Measurements from ENCODE around the gene MS4A13. TPM values are rescaled to one million over a fixed set of nuclear protein-coding genes. Genes with fewer than 3 reads are reported as not detected.

MS4A13 gene
- total RNA-seq, 1 experiment from 2014 or later = not detected

DNA sequence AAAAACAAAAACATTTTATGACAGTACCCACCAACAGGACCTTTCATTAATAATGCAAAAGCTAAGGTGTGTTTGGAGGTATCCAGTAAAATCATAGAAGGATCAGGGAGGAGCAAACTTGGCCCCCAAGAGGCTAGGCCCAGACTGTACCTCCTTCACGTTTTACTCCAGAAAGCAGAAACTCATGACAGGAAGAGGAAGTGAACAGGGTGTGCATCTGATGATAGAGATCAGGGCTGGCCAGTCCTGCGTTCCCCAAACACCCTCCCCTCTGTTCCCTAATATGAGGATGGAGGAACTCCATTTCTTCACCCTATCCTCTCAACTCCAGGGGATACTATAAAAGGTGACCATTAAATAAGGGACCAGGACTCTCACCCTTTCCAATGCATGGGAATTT lies 32.8 kb upstream of the MS4A13 start:
- TF ChIP-seq, protein P1, sequence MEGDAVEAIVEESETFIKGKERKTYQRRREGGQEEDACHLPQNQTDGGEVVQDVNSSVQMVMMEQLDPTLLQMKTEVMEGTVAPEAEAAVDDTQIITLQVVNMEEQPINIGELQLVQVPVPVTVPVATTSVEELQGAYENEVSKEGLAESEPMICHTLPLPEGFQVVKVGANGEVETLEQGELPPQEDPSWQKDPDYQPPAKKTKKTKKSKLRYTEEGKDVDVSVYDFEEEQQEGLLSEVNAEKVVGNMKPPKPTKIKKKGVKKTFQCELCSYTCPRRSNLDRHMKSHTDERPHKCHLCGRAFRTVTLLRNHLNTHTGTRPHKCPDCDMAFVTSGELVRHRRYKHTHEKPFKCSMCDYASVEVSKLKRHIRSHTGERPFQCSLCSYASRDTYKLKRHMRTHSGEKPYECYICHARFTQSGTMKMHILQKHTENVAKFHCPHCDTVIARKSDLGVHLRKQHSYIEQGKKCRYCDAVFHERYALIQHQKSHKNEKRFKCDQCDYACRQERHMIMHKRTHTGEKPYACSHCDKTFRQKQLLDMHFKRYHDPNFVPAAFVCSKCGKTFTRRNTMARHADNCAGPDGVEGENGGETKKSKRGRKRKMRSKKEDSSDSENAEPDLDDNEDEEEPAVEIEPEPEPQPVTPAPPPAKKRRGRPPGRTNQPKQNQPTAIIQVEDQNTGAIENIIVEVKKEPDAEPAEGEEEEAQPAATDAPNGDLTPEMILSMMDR (IDR thresholded peaks at IDR 0.05; ENCODE audit: unreplicated experiment) = no peak
- H3K36me3 Mint-ChIP-seq (ENCODE audit: insufficient read depth, unreplicated experiment) = no peaks in the 10 kb centered on the region
- no TSS peak for BruUV-seq (replicated peaks)
- no peaks in the 10 kb centered on the region for H3K4me1 Mint-ChIP-seq (ENCODE audit: insufficient read depth, unreplicated experiment)
- H3K4me3 Mint-ChIP-seq (ENCODE audit: unreplicated experiment) = no peak overlapping the region
- H3K9me3 Mint-ChIP-seq (ENCODE audit: unreplicated experiment) = no peaks in the 10 kb centered on the region
- intact Hi-C loops (cut with micrococcal nuclease) = no loop called here
- H3K27ac Mint-ChIP-seq (ENCODE audit: low read depth, unreplicated experiment) = no peak overlapping the region
- peaks cover 16% of the 10 kb centered on the region for H3K27me3 Mint-ChIP-seq (ENCODE audit: insufficient read depth, unreplicated experiment)
- DNase-seq (ENCODE audit: unreplicated experiment) = no peak
- ChIA-PET POLR2A (no interaction called here), CTCF (no interaction called here)

DNA sequence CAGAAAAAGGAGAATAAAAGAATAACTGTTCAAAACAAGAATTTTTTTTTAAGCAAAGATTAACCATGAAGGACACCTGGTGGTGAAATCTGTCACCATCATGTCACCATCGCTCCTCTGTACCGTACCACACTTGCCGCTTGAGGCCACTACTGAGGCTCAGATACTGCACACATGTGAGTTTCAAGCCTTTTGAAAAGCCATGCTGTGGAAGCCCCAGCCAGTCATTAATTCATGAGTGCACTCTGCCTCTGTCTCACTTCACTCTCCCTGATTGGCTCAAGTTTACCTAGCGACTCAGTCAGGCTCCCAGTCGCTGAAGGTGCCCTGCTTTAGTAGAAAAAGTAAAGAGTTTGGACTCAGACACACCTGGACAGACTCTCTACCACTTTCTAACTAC lies 29.2 kb upstream of the MS4A13 start:
- no peaks in the 10 kb centered on the region for H3K27me3 Mint-ChIP-seq (ENCODE audit: insufficient read depth, unreplicated experiment)
- ChIA-PET CTCF (interaction anchor here (0.6 kb wide), 1 partner anchor 578 kb away, joined by 3 read pairs; no protein-coding TSS in a partner anchor), POLR2A (interaction anchor here (0.6 kb wide), 1 partner anchor 18 kb away, joined by 3 read pairs; no protein-coding TSS in a partner anchor)
- no peaks in the 10 kb centered on the region for H3K36me3 Mint-ChIP-seq (ENCODE audit: insufficient read depth, unreplicated experiment)
- no TSS peak for BruUV-seq (replicated peaks)
- peak; percentile 5 for DNase-seq (ENCODE audit: unreplicated experiment)
- intact Hi-C loops (cut with micrococcal nuclease) = loop anchor here (5.0 kb wide), 1 partner anchor 124 kb away; no protein-coding TSS in a partner anchor
- no peaks in the 10 kb centered on the region for H3K4me1 Mint-ChIP-seq (ENCODE audit: insufficient read depth, unreplicated experiment)
- H3K27ac Mint-ChIP-seq (ENCODE audit: low read depth, unreplicated experiment) = no peak overlapping the region
- TF ChIP-seq, protein P1 (IDR thresholded peaks at IDR 0.05; ENCODE audit: unreplicated experiment) = no peak
- H3K9me3 Mint-ChIP-seq (ENCODE audit: unreplicated experiment) = no peaks in the 10 kb centered on the region
- no peak overlapping the region for H3K4me3 Mint-ChIP-seq (ENCODE audit: unreplicated experiment)

DNA sequence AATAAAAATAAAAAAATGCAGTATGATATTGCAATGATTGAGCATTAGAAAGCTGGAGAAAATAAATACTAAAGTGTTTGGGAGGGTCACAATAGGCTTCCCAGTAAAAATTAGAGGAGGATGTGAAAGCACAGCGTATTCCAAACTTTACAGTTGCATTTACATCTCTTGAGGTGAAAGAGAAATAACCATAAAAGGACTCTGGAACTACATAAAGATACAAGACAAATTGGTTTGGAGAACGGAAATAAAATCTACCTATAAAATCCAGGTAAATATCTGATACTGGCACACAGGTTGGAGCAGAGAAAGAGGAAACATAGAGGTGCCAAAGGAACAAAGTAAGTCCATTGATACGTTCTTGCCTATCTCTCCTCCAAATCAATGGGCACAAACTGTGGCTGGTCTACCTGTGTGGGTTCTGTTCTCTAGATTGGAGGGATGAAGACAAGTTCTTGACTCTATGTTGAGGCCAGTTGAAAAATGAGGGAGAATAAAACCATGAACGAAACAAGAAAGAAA lies 22.6 kb upstream of the MS4A13 start, which contains the start of gene MS4A12:
TSS of gene MS4A12 (plus strand) at position 291 of the 522 bp plus-strand sequence. CDS start 4,541 bp downstream, outside the sequence.
- Mint-ChIP-seq H3K9me3 (ENCODE audit: unreplicated experiment) (no peaks in the 10 kb centered on the region), H3K4me3 (ENCODE audit: unreplicated experiment) (no peak within 1 kb of the TSS), H3K27ac (ENCODE audit: low read depth, unreplicated experiment) (no peak within 1 kb of the TSS), H3K36me3 (ENCODE audit: insufficient read depth, unreplicated experiment) (no peaks in the 10 kb centered on the region), H3K27me3 (ENCODE audit: insufficient read depth, unreplicated experiment) (peaks cover 11% of the 10 kb centered on the region), H3K4me1 (ENCODE audit: insufficient read depth, unreplicated experiment) (no peaks in the 10 kb centered on the region)
- ChIA-PET POLR2A (no interaction called here), CTCF (interaction anchor here (0.7 kb wide), 1 partner anchor 14 kb away, joined by 3 read pairs; no protein-coding TSS in a partner anchor)
- DNase-seq (ENCODE audit: unreplicated experiment) = no peak
- TF ChIP-seq, protein P1 (IDR thresholded peaks at IDR 0.05; ENCODE audit: unreplicated experiment) = no peak
- BruUV-seq (replicated peaks) = no TSS peak
- intact Hi-C loops (cut with micrococcal nuclease) = no loop called here

DNA sequence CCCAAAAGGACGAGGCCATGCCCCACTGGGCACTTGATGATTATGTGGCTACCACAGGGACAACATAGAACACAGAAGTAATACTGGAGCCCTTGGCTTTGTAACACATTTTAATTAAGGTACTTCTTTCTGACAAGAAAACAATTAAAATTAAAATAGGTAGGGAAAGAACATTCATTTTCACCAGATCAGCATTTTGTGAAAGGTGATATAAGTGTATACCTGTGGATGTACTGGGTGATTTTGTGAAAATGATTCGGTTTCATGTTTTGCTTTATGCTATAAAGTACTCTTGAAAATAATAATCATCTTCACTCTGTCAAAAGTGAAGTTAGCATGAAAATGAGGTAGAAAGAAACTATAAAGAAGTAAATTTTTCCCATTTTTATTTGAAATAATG lies 21.7 kb upstream of the MS4A13 start:
- ChIA-PET CTCF (no interaction called here), POLR2A (no interaction called here)
- intact Hi-C loops (cut with micrococcal nuclease) = no loop called here
- no peak overlapping the region for H3K27ac Mint-ChIP-seq (ENCODE audit: low read depth, unreplicated experiment)
- peaks cover 11% of the 10 kb centered on the region for H3K27me3 Mint-ChIP-seq (ENCODE audit: insufficient read depth, unreplicated experiment)
- BruUV-seq (replicated peaks) = no TSS peak
- no peaks in the 10 kb centered on the region for H3K36me3 Mint-ChIP-seq (ENCODE audit: insufficient read depth, unreplicated experiment)
- no peaks in the 10 kb centered on the region for H3K4me1 Mint-ChIP-seq (ENCODE audit: insufficient read depth, unreplicated experiment)
- H3K9me3 Mint-ChIP-seq (ENCODE audit: unreplicated experiment) = no peaks in the 10 kb centered on the region
- TF ChIP-seq, protein P1 (IDR thresholded peaks at IDR 0.05; ENCODE audit: unreplicated experiment) = no peak
- DNase-seq (ENCODE audit: unreplicated experiment) = no peak
- H3K4me3 Mint-ChIP-seq (ENCODE audit: unreplicated experiment) = no peak overlapping the region
